HL-60/S4 treated with phorbol 12-myristate 13-acetate at 8.2 ng/mL for 4 days and 3 days (cell line): Measurements from ENCODE around the gene RASSF5.

ENCODE experiments used
- in situ Hi-C: fragments of 300-500 bp; cut with MboI; formaldehyde crosslinking; loops from 2 replicates; pipeline ENCODE4 v1.15.0; 2022; ENCODE audit warnings: low sequenced_read_pairs

The RASSF5 gene

DNA sequence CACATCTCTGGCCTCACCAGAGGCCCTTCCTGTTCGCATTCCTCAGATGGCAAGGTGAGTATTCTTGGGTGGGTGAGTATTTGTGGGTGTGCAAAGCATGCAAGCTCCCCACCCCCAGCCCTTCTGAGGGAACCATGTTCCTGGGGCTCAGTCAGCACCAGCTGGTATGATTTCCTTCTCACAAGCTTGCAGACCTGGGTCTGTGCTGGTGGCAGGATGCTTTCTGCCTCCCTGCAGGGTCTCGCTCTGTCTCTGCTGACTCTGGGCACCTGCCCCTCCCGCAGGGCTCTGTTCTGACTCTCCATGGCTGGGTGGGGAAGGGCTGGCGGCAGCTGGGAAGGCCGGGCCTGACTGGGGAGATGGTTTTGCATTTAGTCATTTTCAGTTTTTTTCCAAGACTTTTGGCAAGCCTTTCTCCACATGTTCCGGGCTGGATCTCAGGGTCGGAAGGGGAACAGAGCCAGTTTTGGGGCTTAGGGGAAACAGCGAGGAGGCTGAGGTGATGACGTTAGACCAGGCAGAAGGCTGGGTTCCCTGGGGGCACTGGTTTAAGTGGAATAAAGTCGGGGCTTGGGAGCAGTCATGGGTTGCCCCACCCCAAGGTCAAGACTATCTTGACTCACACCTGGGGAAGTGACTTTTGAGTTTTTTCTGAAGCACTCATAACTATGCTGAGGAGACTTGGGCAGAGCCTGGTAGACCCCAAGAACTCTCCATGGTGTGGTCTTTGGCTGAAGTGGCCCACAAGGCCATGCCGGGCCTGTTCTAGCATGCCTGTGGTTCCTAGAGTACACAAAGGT lies 6.2 kb downstream of the RASSF5 start:
- in situ Hi-C loops: no loop called here

DNA sequence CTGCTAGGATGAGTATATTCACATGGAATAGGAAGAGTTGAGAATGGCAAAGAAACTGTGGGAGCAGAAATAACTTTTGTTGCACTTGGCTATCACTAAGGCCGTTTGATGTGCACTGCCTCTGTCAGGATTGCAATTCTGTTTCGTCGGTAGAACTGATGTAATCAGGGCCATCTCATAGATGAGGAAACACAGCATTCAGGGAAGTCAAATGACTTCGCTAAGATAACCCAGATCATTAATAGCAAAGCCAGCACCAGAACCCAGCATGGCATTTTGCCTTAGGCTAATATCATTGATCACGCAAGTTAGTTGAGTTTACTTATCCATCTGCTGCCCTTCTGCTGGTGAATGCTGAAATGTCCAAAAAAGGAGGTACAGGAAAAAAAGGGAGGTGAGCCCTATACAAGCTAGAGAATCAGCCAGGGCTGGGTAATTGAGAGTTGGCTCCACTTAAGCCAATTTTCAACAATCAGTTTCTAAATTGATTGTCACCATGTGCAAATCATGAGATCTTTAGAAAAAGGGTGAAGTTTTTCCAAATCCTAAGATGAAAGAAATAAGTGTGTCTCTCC lies 7.6 kb downstream of the RASSF5 start:
- in situ Hi-C loops: no loop called here

DNA sequence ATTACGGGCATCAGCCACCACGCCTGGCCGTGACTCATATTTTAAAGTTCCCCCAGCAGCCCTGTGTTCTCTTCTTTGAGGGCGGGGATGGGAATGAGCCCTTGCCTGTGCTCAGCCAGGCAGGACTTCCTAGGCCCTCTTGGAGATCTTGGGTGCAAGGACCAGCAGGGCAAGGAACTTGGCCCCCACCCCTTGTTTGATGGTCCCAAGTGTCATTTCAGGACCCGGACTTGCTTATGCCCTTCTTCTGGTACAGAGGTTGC lies 9.3 kb downstream of the RASSF5 start:
- in situ Hi-C loops: no loop called here

DNA sequence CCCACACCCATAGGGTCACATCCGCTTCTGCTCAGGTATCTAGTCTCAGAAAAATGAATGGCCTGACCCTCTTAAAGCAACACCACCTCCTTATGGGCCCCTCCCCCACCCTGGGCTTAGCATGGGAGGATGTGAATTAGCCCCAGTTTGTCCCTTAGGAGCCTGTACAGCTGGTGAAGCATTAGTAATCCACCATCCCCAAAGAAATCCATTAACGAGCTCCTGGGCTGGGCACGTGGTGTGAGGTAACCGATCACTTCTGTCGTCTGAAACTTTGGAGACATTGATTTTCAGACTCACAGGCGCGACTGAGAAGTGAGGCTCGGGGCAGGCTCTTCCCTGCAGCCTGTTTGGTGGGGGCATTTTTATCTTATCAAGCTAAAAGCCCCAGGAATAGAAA lies 10.5 kb downstream of the RASSF5 start:
- in situ Hi-C loops: no loop called here

DNA sequence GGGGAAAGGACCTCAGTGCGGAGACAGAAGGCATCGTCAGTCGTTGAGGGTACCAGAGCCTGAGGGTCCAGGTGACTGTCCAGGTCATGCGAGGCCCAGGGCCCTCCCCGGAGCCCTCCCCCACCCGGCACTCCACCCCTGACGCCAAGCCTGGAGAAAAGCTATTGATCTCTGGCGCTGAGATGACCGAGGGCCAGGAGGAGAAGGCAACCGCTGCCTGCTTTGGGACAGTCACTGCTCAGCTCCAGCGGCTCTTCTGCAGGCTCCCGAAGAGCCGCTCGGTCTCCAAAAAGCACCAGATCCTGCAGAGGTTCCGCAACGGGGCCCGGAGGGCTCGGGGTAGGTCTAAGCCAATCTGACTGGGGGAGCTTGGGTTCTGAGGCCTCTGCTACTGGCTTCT lies 10.9 kb downstream of the RASSF5 start:
- in situ Hi-C loops: no loop called here

DNA sequence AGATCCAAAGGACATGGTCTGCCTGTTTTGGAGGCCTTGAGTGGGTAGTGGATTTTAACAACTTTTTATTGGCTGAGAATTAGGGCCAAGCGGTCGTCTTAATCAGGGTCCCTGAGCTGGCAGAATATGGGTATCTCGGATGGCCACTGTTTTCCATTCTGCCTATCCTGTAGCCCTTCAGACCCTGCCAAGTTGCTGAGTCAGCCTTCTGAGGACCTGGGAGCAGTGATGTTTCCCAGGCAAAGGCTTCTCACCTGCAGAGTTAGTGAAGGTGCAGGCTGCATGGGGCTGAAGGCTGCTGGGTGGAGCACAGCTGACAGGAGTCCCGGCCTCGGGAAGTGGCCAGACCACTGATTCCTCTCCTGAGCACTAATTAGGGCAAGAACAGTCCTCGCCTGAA lies 11.4 kb downstream of the RASSF5 start:
- in situ Hi-C loops: no loop called here

DNA sequence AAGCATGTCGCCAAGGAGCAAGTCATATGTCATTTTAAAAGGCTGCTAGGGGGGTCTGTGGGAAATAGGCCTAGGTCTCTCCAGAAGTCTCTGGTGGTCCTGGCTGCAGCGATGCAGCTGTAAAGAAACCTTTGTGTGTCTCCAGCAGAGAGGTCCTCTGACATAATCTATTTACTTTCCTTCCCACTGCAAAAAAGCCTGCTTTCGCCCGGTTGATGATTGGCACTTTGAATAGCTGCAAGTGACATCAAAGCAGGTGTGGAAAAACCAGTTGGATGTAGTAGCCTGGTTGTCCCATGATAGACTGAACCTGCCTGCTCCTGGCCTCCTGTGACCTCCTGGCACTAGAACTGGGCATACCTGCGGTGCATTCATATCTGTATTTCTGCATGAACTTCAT lies 13.8 kb downstream of the RASSF5 start:
- in situ Hi-C loops: no loop called here

DNA sequence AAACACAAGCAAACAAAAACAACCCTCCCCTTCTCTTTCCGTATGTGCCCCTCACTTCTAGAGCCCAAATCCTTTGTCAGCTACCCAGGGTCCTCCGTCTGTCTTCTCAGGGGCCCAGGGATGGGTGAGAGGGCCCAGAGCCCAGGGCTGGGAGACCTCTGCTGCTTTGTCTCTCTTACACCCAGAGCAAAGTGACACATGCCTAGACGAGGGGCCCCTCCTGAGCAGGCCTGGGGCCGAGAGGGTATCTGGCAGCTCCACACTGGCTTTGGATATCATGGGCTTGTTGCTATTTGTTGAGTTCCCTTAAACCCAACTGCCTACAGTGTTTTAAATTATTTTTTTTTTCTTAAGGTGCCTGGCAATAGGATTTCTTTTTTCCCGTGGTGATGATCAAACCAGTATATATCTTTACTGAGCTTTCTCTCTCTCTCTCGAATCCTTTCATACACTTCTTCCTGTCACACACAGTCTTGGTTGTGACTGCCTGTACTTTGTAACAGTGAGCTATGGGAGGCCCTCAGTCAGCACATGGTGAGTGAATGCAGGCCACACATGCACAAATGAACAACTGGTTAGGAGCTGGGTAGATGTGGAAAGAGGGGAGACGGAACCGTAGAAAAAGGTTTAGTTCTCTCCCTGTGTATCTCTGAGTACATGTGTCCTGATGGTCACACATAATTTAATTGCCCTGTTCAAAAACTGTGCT lies 14.5 kb downstream of the RASSF5 start:
- in situ Hi-C loops: no loop called here

DNA sequence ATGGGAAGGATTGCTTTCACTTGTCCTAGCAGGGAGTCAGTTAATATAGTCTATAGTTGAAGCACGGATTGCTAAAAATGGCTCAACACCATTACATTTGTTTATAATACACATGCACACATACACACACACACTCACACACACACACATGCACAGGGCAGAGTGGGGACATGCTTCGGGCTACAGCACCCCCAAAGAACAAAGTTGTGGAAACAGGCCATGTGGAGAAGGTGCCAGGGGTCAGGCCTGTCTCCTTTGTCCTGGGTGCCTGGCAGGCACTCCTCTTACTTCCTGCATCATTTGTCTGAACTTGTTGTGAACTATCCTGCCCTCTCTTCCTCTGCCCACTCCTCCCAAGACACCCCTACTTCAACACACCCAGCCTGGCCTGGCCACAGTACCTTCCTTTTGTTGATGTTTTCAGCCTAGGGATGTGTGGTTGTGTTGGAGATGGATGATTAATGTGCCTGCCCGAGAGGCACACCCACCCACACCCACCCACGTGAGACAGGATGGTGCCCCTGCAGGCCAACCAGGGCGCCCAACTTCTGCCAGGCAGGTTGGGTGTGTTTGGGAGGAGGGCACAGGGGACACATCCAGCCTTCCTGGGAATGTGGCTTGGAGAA lies 17.5 kb downstream of the RASSF5 start:
- in situ Hi-C loops: no loop called here

DNA sequence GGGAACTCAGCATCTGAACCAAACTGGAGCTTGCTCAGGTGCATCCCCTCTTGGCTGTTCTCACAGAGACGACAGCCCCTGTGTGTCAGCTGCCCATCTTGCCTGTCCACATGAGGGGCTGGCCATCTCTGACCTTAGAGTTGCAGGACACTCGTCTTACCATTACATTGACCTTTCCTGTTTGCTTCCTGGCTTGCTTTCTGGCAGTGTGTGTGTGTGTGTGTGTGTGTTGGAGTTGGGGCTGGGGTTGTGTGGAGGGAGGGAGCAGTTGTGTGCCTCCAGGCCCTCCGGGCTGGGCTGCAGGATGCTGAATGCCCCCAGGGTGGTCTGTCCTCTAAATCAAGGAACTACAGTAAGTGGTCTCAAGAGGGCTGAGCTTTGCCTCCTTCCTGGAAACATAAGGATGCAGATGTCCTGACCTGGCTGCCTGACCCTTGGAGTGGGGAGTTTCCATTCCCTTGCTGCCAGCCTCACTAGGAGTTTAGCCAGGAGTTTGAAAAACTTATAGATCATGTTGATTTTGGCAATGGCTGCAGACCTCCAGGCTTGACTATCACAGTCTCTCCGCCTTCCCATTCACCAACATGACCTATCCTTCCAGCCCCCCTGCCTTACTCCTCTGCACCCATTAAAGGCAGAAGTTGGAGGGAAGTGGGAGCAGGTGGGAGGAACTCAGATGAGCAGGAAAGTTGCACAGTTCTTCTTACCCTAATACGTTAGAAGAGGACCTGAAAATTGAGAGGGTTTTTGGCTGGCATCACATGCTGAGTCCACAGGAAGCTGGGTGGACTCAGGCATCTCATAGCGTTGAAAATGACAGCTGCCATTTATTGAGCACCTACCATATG lies 19.0 kb downstream of the RASSF5 start:
- in situ Hi-C loops: no loop called here

DNA sequence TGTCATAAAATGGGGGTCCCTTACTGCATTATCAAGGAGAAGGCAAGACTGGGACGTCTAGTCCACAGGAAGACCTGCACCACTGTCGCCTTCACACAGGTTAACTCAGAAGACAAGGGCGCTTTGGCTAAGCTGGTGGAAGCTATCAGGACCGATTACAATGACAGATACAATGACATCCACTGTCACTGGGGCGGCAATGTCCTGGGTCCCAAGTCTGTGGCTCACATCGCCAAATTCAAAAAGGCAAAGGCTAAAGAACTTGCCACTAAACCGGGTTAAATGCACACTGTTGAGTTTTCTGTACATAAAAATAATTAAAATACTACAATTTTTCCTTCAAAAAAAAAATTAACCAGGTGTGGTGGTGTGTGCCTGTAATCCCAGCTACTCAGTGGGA lies 22.1 kb downstream of the RASSF5 start:
- in situ Hi-C loops: no loop called here

DNA sequence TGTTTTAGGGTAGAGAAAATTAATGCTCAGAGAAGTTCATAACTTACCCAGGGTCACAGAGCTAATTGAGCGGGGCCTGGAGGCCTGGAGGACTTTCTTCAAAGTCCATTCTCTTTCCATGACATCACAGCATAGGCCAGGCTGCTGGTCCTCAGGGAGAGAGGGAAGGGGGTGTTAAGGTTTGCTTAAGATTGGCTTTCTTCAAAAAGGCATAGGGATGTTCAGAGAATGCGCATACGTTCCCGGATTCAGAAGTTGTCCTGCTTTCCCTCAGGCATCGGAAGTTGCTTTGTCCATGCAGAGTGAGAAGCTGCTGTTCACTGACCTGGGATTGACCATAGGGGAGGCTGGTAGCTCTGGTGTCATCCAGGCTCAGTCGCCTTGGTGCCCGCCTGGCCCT lies 25.0 kb downstream of the RASSF5 start:
- in situ Hi-C loops: no loop called here

DNA sequence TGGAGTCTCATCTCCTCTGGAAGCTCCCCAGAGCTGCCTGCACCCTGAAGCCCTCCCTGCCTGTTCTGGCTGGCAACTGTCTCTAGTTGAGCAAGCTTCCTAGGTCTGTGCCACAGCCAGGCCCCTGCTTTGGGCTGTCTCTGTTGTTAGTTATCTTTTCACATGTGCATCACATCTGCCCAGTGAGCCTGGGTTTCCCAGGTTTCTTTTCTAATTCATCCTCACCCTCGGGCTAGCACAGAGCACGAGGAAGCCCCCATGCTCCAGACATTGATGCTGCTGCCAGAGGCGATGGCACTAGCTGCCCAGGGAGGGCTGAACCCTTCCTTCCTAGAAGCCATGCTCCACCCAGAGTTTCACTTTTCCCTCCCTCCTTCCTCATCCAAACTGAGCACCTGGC lies 27.2 kb downstream of the RASSF5 start:
- in situ Hi-C loops: no loop called here

DNA sequence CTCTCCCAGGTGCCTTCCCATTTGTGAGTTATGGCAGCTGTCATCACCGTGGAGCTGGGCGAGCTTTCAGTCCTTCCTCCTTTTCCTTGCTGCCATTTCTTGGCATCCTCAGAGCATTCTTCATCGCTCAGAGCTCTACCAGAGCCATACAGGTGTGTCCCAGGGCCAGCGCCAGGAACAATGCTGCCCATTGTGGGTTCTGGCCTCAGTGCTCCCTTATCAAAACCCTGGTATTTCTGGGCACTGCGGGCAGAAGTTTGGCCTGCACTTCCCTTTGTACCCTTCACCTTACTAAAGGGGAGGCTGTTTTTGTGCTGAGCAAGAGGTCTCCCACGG lies 28.5 kb downstream of the RASSF5 start:
- in situ Hi-C loops: no loop called here

DNA sequence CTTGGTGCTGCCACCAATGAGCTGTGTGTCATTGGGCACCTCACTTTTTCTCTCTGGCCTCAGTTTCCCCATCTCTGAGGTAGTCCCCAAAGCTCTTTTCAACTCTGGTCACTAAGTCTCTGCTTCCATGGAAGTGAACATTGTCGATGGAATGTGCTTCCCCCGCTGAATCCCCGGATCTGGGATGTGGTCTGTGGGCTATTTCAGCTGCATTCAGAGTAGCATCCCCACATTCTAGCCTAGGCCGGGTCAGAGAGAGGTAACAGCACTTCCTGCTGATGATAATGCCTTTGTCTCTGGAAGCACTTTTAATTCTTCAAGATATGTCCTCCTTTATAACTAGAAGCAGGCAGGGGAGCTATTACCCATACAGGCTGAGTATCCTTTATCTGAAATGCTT lies 29.8 kb downstream of the RASSF5 start:
- in situ Hi-C loops: no loop called here

DNA sequence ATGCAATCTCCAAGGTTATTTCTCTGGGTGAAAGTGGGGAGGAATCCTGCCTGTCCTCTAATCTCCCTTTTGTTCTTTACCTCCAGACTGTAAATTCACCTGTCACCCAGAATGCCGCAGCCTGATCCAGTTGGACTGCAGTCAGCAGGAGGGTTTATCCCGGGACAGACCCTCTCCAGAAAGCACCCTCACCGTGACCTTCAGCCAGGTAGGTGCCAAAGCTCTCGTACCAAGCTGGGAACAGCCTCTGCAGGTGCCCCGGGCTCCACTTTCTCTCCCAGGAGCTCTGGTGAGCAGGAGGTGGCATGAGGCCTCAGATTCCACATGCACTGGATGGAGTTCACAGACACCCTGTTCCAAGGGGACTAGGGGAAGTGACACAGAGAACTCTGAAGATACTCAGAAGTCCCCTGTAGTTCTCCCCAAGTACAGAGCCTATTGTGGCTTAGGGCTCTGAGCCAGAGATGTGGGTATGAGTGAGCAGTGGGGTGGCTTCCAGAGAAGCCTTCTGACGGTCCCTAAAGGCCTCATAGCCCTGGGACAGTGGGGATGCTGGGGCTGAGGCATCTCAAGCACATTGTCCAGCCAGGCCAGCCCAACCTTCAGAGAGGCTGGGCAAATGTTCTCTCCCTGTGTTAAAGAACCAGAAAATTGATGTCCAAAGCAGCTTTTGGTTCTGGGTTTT lies 30.9 kb downstream of the RASSF5 start:
- in situ Hi-C loops: no loop called here

DNA sequence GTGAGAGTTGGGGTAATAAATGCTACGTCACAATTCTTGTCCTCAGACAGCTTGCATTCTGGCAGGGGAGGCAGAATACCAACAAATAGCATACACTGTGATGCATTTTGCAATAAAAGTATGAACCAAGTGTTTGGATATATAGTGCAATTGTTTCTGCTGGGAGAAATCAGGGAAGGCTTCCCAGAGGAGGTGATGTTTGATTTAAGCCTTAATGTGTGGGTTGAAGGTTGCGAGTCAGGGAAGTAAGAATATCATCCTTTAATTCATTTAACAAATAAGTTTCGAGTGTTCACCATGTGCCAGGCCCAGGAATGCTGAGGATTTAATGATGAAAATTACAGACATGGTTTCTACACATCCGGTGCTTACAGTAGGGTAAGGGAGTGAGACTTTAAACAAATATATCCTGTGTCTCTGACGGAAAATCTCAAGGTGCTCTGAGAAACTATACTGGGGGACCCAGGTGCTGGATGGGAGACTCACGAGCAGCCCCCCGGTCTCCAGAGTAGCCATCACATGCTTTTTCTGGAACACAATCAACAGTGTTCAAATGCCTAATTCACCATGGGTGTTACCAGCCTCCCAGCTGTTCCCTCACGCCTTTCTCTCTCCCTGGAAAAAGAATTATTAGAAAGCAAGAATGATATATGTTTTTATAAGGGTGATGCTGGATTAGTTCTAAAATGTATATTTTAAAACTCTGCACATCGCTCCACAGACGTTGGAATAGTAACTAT lies 31.7 kb downstream of the RASSF5 start:
- in situ Hi-C loops: no loop called here

DNA sequence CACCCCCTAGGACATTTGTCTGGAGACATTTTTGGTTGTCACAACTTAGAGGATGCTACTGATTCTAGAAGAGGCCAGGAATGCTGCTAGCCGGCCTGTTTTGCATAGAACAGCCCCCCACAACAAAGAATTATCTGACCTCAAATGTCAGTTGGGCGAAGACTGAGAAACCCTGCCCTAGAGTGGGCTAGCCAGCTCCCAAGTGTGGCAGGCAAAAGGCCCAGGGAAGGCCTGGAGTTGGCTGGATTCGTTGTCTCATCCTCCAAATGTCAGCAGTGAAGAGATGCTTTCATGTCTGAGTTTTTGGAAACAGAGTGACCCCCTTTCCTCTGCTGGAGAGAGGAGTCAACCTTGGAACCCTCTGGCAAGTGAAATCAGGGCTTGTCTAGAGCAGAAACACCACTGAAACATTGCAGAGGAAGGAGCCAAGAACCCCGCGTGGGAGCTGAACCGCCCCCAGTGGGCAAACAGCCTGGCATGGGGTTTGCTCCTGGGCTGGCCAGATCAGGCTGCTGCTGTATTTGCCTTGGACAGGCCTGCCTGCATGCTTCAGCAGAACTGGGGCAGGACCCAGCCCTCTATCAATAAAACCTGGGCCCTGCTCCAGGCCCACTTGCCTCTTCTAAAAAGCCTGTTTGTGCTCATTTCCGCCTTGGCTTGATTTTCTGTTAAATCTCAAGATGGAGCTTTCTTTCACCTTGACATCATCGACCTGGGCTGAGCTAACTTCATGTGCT lies 32.9 kb downstream of the RASSF5 start:
- in situ Hi-C loops: no loop called here

DNA sequence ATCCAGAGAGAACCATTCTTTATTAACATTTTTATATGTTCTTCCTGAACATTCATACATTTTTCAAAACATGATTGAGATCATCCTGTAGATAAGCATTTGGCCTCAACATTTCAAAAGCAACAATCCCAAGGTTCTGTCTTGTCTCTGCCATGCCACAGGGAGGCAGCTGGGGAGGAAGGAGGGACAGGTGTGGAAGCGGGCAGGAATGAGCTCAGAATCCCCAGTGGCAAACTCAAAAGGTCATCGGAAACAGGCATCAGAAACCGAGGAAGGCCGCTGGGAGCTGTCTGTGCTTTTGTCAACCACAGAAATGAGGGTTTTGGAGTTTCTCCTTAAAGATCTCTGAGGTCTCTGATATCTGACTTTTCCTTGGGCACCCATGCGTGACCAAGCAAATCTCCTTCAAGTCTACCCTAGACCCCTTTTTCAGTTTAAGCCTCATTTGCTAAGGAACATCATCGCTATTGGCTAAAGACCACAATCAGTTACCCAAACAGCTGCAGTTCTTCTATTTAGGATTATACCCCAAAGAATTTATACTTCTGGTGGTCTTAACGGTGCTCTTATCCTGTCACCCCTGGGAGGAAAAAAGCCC lies 34.0 kb downstream of the RASSF5 start:
- in situ Hi-C loops: no loop called here
